ENCODE data around the gene NID1.

The NID1 gene

DNA sequence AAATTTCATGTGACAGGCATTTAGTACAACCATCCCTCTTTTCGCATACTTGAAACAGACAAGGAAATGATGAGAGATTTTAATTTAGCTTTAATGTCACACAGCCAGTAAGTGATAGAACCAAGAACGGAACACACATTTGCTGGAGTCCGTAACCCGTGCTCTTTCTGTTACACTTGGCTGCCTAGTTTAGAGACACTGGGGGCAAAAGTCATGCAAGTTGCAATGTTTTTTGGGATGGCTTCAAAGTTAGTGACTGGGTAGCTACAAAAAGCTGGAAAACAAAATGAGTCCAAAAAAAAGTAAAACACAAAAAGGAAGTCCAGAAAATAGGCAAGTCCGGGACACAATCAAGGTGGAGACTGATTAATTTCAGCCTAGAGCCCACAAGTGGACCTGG is 5.9 kb downstream of the NID1 start:
- no peak overlapping the region for H3K4me2 ChIP-seq (ENCODE audit: insufficient read depth, low read length)
- TF ChIP-seq EZH2 (IDR thresholded peaks at IDR 0.05; ENCODE audit: borderline replicate concordance, low read depth, low read length, severe bottlenecking): no peak
- TF ChIP-seq, protein P1, sequence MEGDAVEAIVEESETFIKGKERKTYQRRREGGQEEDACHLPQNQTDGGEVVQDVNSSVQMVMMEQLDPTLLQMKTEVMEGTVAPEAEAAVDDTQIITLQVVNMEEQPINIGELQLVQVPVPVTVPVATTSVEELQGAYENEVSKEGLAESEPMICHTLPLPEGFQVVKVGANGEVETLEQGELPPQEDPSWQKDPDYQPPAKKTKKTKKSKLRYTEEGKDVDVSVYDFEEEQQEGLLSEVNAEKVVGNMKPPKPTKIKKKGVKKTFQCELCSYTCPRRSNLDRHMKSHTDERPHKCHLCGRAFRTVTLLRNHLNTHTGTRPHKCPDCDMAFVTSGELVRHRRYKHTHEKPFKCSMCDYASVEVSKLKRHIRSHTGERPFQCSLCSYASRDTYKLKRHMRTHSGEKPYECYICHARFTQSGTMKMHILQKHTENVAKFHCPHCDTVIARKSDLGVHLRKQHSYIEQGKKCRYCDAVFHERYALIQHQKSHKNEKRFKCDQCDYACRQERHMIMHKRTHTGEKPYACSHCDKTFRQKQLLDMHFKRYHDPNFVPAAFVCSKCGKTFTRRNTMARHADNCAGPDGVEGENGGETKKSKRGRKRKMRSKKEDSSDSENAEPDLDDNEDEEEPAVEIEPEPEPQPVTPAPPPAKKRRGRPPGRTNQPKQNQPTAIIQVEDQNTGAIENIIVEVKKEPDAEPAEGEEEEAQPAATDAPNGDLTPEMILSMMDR (IDR thresholded peaks at IDR 0.05; ENCODE audit: borderline replicate concordance, extremely low read depth, low read length, poor library complexity, severe bottlenecking): no peak
- no peak overlapping the region for H2AFZ ChIP-seq (ENCODE audit: low read depth, low read length)
- DNase-seq (no peak), ATAC-seq (ENCODE audit: insufficient read depth, low read depth) (no peak)
- H3K79me2 ChIP-seq (ENCODE audit: insufficient read depth, low read length): no peaks in the 10 kb centered on the region
- no peaks in the 10 kb centered on the region for H3K4me1 ChIP-seq (ENCODE audit: insufficient read depth, low read length)
- peaks cover 3% of the 10 kb centered on the region for H3K27me3 ChIP-seq (ENCODE audit: insufficient read depth, low read length, poor library complexity)
- no peaks in the 10 kb centered on the region for H4K20me1 ChIP-seq (ENCODE audit: insufficient read depth, low read length)
- no peak overlapping the region for H3K9ac ChIP-seq (ENCODE audit: low read depth, low read length)
- no peaks in the 10 kb centered on the region for H3K9me3 ChIP-seq (ENCODE audit: insufficient read depth, low read length, severe bottlenecking)
- no peak overlapping the region for H3K4me3 ChIP-seq (ENCODE audit: low read depth in 1 of 2, low read length in 2 of 2)
- no peaks in the 10 kb centered on the region for H3K36me3 ChIP-seq (ENCODE audit: insufficient read depth, low read length)
- H3K27ac ChIP-seq (ENCODE audit: low read length): no peak overlapping the region

DNA sequence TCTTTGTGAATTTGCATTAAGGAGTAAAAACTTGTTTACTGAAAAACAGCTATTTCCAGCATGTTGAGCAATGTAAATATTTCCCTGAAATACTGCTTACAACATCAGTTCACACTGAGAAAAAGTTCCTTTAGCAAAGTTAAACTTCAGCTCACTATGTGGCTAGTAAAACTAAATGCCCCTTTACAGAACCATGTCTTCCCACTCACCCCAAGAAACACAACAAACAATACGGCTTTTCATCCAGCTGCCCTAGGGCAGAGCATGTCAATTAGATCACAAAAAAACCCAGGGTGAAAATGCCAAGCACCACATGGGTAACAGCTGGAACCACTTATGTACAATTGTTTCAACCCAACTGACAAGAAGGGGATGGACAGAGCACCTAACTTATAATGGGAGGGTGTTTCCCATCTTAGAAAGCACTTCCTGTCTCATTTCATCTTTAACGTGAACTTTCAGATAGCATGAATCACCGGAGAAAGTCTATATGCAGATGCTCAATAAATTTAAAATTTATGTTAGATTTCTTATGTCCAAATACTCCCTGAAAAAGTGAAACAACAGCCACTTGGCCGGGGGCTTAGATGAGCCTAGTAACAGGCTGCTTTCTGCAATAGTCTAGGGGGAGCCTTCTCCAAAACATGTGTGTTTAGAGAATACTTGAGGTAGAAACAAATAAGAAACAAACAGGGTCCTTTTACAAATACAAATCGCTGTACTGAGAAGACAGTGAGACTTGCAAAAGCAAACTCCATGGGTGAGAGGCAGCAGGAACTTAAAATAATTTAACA is 6.6 kb downstream of the NID1 start:
- Histone ChIP-seq H3K4me2 (ENCODE audit: insufficient read depth, low read length) (no peak overlapping the region), H3K27ac (ENCODE audit: low read length) (no peak overlapping the region), H3K4me3 (ENCODE audit: low read depth in 1 of 2, low read length in 2 of 2) (no peak overlapping the region), H3K9me3 (ENCODE audit: insufficient read depth, low read length, severe bottlenecking) (no peaks in the 10 kb centered on the region), H3K9ac (ENCODE audit: low read depth, low read length) (no peak overlapping the region), H3K79me2 (ENCODE audit: insufficient read depth, low read length) (no peaks in the 10 kb centered on the region), H2AFZ (ENCODE audit: low read depth, low read length) (no peak overlapping the region), H4K20me1 (ENCODE audit: insufficient read depth, low read length) (no peaks in the 10 kb centered on the region), H3K27me3 (ENCODE audit: insufficient read depth, low read length, poor library complexity) (peaks cover 5% of the 10 kb centered on the region), H3K36me3 (ENCODE audit: insufficient read depth, low read length) (no peaks in the 10 kb centered on the region), H3K4me1 (ENCODE audit: insufficient read depth, low read length) (no peaks in the 10 kb centered on the region)
- TF ChIP-seq, protein P1 (IDR thresholded peaks at IDR 0.05; ENCODE audit: borderline replicate concordance, extremely low read depth, low read length, poor library complexity, severe bottlenecking): no peak
- no peak for DNase-seq
- no peak for ATAC-seq (ENCODE audit: insufficient read depth, low read depth)

DNA sequence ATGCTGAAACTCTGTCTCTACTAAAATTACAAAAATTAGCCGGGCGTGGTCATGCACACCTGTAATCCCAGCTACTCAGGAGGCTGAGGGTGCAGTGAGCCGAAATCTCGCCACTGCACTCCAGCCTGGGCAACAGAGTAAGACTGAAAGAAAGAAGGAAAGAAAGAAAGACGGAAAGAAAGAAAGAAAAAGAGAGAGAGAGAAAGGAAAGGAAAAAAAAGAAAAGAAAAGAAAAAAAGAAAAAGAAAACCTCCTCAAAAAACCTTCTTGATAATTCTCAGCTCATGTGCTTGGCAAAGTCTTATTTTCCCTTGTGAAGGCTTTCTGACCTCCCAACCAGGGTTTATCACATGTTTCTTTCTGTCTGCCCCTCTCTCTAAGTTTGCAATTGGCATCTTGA is 7.3 kb downstream of the NID1 start:
- no peaks in the 10 kb centered on the region for H3K79me2 ChIP-seq (ENCODE audit: insufficient read depth, low read length)
- H3K36me3 ChIP-seq (ENCODE audit: insufficient read depth, low read length): no peaks in the 10 kb centered on the region
- no peak overlapping the region for H3K27ac ChIP-seq (ENCODE audit: low read length)
- no peak overlapping the region for H3K9ac ChIP-seq (ENCODE audit: low read depth, low read length)
- no peak overlapping the region for H2AFZ ChIP-seq (ENCODE audit: low read depth, low read length)
- DNase-seq (no peak), ATAC-seq (ENCODE audit: insufficient read depth, low read depth) (no peak)
- no peak overlapping the region for H3K4me2 ChIP-seq (ENCODE audit: insufficient read depth, low read length)
- H3K27me3 ChIP-seq (ENCODE audit: insufficient read depth, low read length, poor library complexity): peaks cover 11% of the 10 kb centered on the region
- no peaks in the 10 kb centered on the region for H3K9me3 ChIP-seq (ENCODE audit: insufficient read depth, low read length, severe bottlenecking)
- no peaks in the 10 kb centered on the region for H3K4me1 ChIP-seq (ENCODE audit: insufficient read depth, low read length)
- H4K20me1 ChIP-seq (ENCODE audit: insufficient read depth, low read length): no peaks in the 10 kb centered on the region
- TF ChIP-seq EZH2 (IDR thresholded peaks at IDR 0.05; ENCODE audit: borderline replicate concordance, low read depth, low read length, severe bottlenecking): no peak
- TF ChIP-seq, protein P1 (IDR thresholded peaks at IDR 0.05; ENCODE audit: borderline replicate concordance, extremely low read depth, low read length, poor library complexity, severe bottlenecking): no peak
- no peak overlapping the region for H3K4me3 ChIP-seq (ENCODE audit: low read depth in 1 of 2, low read length in 2 of 2)
